GM18511 (cell line): ENCODE data around the gene ZNRF3.
"Not testable (repeated sequence)": the region's sequence is repeated elsewhere in the genome, so short reads cannot be mapped to it uniquely, and the experiment has no call there.

Experiments used
- ATAC-seq: cut with Tn5 transposase; IDR thresholded peaks from one replicate; pipeline ENCODE4 v1.9.1; 2021; ENCODE audit warnings: mild to moderate bottlenecking, moderate library complexity; ENCODE audit not compliant: unreplicated experiment

The ZNRF3 gene

GRCh38 chr22:29079218-29079901, 196.0 kb downstream of the ZNRF3 start:
- ATAC-seq: no peak

GRCh38 chr22:29080106-29080975, 197.0 kb downstream of the ZNRF3 start:
- ATAC-seq: no peak

DNA sequence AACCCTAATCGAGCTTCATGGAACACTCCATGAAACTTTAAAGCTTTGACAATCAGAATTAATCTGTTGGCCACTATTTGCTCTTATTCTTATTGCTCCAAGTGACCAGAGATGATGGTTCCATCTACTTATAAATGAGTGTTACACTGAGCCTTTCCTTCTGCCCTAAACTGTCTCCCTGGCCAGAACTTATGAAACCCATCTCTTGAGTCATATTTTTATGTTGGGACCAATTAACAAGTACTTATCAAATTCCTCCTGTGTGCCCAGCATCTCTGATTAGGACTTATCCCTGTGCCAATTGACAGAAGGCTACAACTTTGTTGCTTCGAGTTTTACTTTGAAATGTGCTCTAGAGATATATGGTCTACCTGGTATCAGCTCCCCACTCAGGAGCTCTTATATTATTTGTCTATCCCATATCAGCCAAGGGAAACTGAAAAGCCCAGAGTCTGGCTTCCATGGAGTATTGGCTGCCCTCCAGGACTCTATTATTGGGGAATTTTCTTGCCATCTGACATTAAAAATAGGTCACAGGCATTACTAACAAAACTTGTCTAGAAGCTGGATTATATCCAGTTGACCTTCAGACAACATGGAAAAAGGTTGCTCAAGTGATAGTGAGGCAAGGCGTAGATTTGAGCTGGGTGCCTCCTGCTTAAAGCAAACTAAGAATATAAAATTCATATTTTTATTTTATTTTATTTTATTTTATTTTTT, 198.3 kb downstream of the ZNRF3 start:
- no peak for ATAC-seq

- ATAC-seq: no peak
Measured at GRCh38 chr22:29082826-29083545, 199.6 kb downstream of the ZNRF3 start.

DNA sequence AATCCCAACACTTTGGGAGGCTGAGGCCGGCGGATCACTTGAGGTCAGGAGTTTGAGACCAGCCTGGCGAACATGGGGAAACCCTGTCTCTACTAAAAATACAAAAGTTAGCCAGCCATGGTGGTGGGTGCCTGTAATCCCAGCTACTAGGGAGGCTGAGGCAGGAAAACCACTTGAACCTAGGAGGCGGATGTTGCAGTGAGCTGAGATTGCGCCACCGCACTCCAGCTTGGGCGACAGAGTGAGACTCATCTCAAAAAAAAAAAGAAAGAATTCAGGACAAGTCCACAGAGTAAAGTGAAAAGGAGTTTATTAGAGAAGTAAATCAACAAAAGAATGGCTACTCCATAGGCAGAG, 200.2 kb downstream of the ZNRF3 start:
- not testable (repeated sequence) for ATAC-seq

- ATAC-seq: no peak
Measured at GRCh38 chr22:29083933-29084591, 200.7 kb downstream of the ZNRF3 start.

DNA sequence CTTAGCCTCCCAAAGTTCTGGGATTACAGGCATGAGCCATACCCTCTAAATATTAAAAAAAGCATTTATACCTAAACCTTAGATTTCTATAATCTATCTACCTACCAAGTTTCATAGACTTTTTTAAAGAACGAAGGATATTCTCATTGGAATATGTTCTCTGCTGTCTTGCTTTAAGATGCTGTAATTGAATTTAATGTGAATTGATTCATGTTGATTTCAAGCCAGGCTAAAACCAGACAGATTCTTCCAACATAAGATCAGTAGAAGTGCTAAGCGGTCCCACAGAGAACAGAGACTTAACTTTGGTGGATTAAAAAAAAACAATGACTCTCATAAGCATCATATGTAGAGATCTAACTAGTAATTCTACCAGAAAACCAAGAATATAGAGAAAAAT, 203.6 kb downstream of the ZNRF3 start:
- ATAC-seq: no peak

- no peak for ATAC-seq
Measured at GRCh38 chr22:29088809-29089208, 205.4 kb downstream of the ZNRF3 start.

DNA sequence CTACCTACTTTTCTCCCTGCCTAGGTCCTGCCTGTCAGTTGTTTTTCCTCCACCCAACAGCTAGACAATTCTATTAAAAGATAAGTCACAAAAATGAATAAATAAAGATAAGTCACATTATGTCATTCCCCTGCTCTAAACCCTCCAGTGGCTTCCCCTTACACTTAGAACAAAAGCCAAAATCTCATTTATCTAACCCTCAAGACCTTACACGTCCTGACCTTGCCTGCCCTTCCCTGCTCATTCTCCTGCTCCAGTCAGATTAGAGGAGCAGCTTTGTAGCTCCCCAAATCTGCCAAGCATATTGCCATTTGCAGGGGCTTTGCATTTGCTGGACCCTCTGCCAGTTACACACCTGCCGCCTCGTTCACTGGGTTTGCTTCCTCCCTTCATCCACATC, 206.1 kb downstream of the ZNRF3 start:
- ATAC-seq: no peak

DNA sequence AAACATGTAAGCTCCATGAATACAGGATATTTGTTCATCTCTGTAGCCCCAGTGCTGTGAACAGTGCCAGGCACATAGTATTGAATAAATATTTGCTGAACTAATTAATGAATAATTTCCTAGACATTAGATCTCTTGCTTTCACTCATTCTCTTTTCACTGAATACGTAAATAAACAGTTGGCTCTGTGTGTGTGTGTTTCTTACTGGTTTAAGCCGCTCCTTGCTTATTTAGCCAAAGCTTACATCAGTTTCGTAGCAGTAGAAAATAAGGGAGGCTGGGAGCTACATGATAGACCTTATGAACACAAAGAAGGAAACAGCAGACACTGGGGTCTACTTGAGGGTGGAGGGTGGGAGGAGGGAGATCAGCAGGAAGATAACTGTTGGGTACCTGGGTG, 206.7 kb downstream of the ZNRF3 start:
- no peak for ATAC-seq

DNA sequence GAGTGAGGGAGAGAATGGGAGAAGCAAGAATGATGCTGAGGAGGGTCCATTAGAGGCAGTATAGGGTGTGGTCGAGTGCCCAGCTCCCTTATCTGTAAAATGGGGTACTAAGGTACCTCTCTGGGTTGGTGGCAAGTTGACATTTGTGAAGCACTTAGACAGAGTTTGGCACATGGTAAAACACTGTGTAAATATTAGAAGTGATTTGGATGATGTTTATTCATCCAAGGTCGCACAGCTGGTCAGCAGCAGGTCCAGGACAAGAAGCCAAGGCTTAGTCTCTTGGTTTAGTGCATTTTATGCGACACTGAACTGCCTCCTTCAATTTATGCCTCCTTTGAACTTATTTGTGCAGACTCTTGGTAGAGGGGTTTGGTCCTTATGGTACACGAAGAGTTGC, 208.9 kb downstream of the ZNRF3 start:
- ATAC-seq: no peak

GRCh38 chr22:29093030-29093429, 209.7 kb downstream of the ZNRF3 start:
- ATAC-seq: no peak

- ATAC-seq: no peak
Measured at GRCh38 chr22:29093501-29094300, 210.3 kb downstream of the ZNRF3 start.

DNA sequence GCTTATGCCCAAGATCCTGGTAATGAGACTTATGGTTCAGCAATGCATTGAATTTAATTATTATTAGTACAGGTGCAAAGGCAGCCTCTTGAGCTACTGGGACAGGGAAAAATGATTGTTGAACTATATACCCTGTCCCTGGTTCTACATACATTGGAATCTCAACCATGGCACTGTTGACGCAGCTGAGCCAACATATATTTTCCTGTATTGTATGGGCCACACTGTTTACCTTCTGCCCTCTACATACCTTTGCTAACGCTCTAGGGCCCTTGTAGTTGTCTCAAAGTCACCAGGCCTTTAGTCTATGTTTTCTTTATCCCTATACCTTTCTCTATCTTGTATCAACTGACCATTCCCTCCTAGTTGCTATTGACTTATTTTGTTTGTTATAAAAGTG, 212.1 kb downstream of the ZNRF3 start:
- no peak for ATAC-seq

DNA sequence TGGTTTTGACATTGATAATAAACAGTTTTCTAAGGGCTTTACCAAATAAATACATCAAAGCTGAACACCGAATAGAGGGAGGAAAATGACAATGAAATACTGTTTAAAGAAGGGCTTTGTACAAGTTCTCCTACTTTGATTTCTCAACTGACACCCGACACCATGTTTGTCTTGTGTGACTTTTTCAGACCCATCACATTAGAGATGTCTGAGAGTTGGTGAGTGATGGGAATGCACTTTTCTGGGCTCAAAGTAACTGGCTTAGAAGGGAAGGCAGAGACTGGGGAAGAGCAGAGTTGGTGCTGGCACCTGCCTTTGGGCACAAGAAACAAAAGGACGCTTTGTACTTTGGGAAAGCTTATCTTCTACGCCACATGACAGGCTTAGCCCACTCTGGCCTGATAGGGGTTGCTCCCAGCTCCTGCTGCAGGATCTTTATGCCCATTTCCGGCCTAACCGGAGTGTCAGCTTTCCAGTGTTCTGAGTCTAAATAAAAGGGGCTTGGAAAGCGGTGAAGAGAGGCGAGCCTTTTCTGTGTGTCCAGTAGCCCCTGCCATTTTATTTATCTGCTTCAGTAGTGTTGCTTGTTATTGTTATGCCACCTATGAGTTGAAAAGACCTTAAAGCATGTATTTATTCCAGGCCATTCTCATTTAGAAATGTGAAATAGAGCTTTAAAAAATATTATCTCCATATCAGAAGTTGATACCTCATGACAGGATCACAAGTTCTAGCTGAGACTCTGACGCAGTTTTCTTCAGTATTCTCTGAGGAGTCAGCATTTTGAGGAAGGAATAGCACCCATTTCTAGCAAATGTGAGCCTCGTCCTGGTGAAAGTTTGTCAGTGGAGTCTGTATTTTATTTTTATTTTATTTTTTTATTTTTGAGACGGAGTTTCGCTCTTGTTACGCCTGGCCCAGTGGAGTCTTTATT, 213.6 kb downstream of the ZNRF3 start:
- ATAC-seq: no peak

DNA sequence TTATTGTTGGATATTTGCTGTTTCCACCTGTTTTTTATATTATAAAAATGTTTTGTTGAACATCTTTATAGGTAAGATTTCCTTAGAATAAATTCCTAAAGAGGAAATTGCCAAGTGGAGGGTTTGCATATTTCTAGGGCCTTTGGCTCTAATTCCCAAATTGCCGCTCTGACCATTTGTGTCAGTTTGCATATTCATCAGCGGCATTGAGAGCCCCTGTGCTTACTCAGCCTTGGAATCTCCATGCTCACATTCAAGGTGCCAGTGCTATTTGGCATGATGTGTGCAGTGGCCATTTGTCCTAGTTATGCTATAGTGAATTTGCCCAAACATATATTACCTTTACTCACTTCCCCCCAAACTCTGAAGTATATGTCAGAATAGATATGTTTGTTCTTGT, 214.9 kb downstream of the ZNRF3 start:
- ATAC-seq: no peak

DNA sequence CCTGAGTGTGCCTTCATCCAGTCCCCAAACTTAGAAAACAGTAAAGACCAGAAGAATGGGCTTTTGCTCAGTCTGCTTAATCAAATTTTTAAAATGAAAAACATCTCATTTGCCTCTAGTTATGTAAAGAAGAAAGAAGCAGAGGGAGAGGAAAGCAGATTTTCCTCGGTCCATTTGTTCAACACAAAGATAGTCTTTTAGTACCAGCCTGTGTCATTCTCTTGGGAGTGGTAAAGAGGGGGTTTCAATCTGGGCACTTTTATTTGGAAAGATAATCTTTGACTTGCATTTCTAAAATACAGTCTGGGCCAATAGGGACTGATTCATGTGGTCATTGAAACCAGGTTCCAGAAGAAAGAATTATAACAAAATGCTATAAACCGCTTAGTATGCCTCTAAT, 218.9 kb downstream of the ZNRF3 start:
- no peak for ATAC-seq

GRCh38 chr22:29103121-29103520, 219.7 kb downstream of the ZNRF3 start:
- no peak for ATAC-seq

- no peak for ATAC-seq
Measured at GRCh38 chr22:29105468-29105867, 222.1 kb downstream of the ZNRF3 start.
